NCI-H2107 (cell line): ENCODE results near the gene DENND4A.
A peak's percentile ranks its signal among the peaks of the same experiment; 100 is the strongest.

Source experiments
- DNase-seq: peaks from one replicate; lab custom pipeline; 2025; lab: John Stamatoyannopoulos, UW

DENND4A gene

DNA sequence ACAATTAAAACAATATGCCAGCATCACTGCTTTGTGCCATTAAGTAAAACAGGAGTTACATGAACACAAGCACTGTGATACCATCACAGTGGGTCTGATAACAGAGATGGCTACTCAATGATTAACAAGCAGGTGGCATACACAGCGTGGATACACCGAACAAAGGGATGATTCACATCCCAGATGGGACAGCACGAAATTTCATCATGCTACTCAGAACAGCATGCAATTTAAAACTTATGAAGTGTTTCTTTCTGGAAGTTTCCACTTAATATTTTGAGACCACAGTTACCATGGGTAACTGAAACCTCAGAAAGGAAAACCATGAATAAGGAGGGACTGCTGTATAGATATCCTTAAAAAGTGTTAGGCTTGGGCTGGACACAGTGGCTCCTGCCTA lies 125.8 kb downstream of the DENND4A start:
- no peak for DNase-seq

DNA sequence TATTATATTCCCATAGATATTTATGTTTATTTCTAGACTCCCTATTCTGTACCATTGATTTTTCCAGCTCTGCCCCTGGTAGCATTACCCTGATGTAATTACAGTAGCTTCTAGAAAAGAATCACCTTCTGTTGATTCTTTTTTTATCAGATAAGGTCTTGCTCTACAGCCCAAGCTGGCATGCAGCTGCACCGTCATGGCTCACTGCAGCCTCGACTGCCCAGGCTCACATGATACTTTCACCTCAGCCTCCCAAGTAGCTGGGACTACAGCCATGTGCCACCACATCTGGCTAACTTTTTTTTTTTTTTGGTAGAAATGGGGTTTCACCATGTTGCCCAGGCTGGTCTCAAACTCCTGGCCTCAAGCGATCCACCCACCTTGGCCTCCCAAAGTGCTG lies 128.6 kb downstream of the DENND4A start:
- no peak for DNase-seq

DNA sequence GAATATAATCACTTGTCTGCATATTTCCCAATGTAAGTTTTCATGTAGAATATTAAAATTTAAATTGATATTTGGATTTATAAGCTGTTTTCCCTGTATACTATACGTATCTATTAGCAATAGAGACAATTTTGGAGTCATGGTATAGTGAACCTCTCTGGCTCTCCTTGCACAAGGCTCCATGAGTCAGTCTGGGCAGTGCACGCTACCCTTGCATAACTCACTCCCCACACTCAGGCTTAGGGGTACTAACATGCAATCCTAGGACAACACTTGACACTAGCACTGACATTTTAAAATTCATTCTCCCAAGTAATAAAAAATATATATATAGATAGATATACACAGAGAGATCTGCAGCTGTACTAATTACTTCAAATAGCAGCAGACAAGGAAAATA lies 131.2 kb downstream of the DENND4A start:
- DNase-seq: no peak

DNA sequence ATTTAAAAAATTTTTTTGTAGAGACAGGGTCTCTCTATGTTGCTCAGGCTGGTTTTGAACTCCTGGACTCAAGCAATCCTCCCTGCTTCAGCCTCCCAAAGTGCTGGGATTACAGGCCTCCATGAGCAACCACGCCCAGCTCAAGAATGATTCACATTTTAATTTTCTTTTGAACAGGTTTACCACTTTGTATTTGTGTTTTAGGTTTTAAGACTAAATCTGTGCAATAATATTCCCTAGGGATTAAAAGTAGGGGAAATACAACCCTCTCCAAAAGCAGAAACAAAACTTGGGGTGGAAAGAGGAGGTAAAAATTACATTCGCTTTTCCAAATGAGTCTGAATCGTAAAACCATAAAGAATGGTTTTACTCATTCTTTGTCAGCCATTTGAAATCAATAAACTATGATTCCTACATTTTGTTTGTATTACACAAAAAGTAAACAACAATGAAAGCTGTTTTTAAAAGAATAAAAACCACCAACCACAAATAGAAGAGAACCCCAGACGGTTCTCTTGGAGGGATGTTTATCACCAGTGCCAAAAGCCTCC lies 132.5 kb downstream of the DENND4A start:
- no peak for DNase-seq

DNA sequence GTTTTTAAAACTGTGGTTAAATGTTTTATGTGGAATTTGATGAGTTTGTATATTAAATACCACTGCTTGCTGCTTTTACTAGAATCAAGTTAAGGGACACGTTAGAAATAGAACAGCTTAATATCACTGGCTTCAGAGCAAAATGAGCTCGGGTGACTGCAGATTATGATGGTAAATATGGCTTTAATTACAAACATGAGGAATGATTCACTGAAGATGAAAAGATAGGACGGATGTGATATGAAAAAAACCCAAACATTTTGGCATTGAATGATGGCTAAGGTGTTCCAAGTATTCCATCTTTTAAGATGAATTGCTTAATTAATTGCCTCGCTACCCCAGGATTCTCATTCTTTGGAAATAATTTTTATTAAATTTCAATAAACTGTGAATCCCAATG lies 136.6 kb downstream of the DENND4A start:
- no peak for DNase-seq

DNA sequence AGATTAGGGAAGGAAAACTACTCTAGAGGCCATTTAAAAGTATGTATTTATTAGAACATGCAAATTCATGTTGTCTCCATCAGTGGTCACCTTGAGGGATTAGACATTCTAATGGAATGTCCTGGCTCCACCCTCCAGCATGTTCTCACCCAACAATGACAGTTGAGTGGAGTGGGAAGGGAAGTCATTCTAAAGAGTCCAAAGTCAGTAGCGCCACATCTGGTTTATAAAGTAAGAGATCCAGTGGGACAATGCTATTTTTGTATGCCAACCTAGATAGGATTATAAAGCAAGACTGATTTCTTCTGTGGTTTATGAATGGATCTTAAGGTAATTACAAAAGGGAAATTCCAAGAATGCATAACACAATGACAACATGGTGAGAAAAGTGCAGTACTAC lies 137.1 kb downstream of the DENND4A start:
- DNase-seq: no peak

DNA sequence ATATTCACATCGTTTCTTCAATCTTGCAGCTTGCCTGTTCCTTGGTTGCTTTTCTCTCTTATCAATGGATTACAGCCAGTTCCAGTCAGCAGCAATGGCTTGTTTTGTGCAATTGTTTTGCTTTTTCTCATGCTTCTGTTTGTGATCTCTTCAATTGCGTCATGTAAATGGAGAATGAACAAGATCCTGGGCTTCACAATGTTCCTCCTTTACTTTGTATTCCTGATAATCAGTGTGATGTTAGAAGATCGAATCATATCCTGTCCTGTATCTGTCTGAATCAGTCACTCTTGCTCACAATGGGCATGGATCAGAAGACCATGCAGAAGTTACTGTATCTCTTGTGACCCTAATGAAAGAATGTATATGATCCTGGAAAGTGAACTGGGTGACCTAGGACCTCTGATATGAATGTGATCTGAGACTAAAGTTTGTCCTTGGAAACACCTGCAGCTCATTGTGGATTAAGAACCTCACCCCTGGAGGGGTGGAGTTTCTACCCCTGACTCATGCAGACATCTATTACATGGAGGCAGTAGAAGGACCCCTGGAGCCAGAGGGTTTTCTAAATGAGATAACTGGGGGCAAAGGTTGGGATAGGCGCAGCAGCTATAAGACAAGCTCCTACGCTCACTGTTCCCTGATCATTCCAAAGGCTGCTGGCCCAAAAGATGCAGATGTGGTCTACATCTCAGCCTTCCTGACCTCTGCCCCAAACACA lies 138.1 kb downstream of the DENND4A start:
- no peak for DNase-seq

DNA sequence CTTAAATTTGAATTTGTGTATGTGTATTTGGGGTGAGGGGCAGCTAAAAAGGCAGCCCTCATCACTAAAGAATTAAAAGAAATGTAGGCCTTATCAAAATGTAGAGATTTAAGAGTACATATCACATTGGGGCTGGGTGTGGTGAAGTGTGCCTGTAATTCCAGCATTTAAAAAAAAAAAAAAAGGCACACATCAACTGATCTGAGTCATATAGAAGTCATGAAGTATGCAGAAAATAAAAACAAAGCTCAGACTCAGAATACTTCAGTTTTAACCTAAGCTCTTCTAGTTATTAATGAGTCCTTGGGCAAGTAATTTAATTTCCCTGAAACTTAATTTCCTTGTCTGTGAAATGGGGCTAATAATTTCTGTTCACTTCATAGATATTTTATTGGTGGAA lies 138.8 kb downstream of the DENND4A start:
- no peak for DNase-seq

DNA sequence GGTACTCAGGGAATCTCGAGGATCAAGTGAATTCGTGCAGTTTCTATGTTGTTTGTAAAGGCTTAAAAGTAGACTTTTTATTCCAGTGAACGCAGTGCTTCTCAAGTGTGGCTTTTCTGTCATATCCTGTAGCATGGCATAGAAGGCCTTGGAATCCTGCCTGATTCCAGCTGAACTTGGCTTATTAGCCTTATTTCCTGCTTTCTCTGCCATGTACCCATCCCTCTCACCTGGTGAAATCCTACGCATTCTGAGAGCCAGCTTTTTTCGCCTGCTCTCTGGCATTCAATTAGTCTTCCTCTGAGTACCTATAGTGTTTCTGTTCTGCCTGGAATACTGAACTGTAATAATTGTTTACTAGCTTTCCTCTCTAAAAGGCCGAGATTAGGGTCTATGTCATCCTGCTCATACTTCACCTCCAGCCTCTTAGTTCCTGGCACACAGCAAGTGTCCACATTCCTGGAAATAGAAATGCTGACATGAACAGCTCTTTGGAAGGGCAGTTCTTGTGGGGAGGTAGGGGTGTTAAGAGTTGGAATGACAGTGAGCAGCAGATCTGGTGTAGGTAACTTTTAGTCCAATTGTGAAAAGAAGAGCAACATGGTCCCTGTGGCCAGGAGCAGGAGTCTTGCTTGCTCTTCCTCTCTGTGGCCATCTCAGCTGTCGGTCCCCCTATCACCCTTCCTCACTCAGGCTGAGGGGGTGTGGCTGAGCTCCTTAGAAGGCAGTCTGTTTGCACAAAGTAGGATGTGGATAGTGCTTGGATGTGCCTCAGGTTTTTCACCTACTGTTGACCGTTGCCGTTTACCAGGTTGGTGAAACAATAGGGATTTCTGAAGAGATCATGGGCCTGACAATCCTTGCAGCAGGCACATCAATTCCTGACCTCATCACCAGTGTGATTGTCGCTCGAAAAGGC lies 140.0 kb downstream of the DENND4A start:
- DNase-seq: no peak

DNA sequence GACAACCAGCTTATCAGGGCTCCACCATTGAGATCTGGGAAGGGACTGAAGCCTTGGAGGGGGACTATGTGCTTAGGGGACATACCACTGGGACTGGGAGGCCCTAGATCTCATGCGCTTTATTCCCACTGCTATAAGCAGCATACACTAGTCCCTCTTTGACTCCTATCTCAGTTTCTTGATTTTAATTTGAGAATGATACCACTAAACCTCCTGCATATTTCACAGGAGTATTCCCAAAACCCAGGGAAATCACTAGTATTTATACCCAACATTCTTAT lies 141.1 kb downstream of the DENND4A start:
- DNase-seq: no peak

DNA sequence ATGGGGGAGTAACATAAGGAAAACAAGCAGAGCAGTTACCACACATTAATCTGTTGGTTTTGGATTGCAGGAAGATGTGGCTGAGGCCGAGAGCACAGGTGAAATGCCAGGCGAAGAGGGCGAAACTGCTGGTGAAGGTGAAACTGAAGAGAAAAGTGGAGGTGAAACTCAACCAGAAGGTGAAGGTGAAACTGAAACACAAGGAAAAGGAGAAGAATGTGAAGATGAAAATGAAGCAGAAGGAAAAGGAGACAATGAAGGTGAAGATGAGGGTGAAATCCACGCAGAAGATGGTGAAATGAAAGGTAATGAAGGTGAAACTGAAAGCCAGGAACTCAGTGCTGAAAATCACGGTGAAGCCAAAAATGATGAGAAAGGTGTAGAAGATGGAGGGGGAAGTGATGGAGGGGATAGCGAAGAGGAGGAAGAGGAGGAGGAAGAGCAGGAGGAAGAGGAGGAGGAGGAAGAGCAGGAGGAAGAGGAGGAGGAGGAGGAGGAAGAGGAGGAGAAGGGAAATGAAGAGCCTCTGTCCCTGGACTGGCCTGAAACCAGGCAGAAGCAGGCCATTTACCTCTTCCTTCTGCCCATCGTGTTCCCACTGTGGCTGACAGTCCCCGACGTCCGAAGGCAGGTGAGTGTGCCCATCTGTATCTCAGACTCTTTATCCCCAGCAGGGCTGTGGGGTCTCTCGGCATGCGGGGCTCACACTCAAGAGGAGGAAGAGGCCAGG lies 141.6 kb downstream of the DENND4A start:
- no peak for DNase-seq

DNA sequence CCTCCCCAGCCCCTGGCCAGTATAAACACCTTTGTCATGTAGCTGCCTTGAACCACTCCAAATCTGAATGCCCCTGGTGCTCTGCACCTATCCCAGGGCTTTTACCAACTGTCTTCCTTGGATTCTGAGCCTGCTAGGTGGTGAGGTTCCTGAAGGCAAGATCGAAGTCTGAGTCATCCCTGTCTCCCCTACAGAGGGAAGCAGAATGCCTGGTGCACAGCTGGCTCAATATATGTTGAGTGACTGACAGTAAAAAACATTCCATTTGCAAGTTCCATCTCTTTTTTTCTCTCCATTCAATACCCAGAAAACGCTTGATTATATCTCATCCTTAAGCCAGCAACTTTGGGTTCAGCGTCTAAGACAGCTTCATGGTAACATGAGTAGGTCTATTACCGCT lies 145.6 kb downstream of the DENND4A start:
- no peak for DNase-seq

DNA sequence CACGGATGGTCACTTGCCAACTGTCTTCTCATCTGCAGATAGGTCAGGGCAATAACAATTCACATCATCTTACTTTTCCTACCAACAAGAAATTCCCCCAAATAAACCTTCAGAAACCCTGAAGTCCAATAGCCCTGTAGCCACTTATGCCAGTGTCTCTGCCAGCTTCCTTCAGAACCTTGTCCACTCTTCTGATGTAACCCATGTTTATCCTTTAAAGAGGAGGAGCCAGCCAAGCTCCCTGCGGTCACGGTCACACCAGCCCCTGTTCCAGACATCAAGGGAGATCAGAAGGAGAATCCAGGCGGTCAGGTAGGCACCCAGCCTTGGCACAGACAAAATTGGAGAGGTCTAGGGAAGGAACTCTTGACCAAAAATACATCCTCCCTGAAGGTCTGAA lies 146.7 kb downstream of the DENND4A start:
- no peak for DNase-seq

DNA sequence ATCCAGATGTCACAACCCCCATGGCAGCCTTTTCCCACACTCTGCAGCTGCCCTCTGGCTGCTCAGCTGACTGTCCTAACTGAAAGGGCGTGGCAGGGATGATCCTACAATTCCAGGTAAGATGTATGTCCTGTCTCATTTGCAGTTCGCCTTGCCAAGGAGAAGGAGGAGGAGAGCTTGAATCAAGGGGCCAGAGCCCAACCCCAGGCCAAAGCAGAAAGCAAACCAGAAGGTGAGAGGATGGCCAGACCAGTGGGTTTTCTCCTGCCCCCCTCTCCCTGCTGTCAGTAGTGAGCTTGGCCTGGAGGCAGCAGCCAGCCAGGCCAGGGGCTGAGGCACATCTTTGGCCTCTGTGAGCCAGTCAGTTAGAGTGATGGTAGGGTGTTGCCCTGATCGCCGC lies 147.8 kb downstream of the DENND4A start:
- DNase-seq: no peak

DNA sequence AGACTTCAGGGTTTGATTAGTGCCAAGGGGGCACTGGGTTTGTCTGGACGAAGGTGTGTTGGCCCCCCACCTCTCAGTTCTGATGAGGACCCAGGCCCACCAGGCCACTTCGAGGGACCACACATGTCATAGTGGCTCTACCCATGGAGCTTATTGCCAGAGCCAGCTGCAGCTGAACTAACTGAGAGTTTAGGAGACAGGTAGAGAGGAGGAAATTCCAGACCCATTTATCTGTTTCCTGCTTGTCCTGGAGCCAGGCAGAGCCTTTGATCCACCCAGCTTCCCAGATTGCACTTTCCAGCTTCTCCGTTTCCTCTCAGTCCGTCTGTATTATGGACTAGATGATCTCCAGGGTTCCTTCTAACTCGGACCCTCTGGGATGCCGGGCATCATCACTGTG lies 149.5 kb downstream of the DENND4A start:
- no peak for DNase-seq

DNA sequence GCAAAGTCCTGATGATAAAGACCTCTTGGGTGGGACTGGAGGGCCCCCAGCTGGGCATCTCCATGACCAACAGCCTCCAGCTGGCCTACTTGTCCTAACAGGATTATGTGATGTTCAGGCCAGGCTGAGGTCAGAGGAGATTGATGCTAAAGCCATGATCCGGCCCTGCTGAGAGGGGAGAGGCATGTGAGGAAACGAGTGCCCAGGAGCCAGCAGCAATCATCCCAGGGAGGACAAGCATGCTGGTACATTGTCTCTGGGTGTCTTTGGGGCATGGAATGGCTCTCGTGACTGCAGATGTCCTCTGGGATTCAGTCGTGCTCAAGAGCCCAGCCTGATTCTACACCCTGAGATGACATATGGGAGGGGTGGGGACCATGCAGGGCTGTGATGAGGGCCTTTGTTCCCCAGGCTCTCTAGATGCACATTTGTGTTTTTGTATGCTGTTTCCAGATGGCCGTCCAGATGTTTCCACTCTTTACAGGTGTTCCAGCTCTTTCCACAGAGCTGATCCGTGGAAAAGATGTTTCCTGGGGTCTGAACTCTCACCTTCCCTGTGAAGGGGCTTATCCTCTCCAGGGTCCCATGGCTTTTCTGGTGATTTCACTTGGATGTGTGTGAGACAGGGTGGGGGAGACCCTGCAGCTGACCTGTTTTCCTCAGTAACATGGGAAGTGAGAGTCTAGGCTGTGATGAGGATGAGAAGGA lies 150.2 kb downstream of the DENND4A start:
- DNase-seq: no peak

DNA sequence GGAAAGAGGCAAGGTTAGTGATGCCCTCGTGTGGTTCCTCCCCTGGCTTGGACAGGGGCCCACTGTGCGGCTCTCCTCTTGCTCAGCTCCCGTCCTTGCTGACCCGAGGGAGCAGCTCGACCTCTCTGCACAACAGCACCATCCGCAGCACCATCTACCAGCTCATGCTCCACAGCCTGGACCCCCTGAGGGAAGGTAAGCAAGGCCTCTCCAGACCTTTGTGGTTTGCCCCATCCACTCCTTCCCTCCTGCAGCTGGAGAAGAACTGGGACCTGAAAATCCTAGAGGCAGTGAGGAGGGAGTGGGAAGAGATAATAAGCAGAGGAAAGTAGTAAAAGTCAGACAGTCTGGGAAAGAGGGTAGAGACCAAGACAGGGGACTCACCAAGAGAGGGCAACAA lies 152.6 kb downstream of the DENND4A start:
- no peak for DNase-seq

DNA sequence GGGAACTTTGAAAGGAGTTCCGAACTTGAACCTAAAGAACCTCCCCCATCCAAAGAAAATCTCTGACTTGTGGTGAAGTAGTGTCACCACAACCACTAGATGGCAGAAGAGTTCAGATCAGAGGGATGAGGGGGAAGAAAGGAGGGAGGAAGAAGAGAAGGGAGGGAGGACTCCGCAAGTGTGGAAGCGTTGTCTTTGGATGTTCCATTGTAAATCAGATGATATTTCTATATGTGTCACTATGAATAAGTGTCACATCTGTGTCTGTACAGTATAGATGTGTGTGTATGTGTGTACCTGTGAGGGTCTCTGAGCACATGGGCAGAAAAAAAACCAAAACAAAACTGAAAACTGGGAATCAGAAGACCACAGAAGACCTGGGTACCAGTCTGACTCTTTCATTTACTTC lies 153.4 kb downstream of the DENND4A start:
- peak; percentile 7 for DNase-seq

DNA sequence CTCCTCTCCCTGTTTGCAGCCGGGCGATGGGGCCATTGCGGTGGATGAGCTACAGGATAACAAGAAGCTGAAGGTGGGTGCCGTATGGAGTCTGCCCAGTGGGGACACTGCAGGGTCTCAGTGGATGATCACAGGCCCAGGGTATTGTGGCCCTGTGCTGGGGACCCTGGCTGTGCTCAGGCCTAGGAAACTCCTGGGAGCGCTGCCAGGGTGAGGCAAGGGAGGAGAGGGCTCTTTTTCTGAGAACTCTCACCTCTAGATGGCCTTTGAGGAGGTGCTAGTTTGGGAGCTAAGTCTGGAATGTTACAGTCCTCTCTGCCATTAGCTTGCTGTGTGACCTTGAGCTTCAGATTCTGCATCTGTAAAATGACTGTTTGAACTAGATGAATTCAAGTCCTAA lies 154.0 kb downstream of the DENND4A start:
- DNase-seq: no peak

DNA sequence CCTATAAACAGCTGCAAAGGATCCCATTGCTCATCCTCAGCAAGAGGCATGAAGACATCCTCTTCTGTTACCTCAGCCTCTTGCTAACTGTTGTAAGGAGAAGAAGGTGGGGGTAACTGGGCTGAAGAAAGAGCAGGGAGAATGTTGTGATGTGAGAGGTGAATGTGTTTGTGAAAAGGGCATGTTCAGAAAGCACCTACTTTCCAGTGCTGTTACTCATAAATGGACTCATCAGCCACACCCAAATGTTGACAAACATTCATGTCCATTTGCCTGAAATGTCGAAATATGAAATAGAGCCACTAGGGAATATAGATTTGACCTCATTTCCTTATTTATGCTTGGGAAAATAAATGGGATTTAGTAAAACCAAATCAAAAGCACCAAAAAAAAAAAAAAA lies 157.7 kb downstream of the DENND4A start:
- no peak for DNase-seq

DNA sequence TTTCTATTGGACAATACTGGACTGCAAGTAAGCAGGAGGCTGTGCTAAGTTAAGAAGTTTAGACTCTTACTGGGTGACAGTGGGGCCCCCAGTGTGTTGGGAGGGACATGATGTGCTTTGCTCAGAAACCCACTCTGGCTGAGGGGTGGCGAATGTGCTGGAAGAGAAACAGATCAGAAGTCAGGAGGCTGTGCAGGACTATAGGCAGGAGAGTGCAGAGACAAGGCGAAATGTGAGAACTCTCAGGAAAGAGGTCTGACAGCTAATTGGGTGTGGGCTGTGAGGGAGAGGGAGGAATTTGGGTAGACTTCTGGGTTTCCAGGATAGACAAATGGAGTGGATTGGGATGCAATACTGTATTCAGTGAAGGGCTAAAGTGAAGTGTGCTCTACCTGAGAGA lies 158.3 kb downstream of the DENND4A start:
- no peak for DNase-seq

DNA sequence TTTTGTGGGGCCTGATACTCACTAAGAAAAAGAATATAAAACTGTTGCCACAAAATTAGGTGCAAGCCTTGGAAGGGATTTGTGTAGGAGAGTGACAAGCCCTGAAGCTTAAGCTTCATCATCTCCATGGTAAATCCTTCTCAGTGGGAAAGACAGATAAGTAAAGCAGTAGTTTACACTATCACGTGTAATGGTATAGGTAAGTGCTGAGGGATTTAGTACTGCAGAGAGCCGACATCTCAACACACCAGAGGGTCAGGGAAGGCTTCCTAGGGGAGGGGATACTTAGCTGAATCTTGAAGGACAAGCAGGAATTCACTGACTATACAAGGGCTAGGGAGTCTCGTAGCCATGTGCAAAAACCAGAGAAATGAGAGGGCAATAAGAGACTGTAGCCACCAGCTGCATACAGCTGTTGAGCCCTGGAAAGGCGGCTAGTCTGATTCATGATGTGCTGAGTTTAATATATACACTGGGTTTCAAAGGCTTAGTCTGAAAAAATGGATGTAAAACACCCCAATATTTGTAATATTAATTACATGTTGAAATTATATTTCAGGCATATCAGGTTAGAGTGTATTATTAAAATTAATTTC lies 159.2 kb downstream of the DENND4A start:
- no peak for DNase-seq
